ENCODE measurements around the gene ASAP2. TPM values are rescaled to one million over a fixed set of nuclear protein-coding genes. Genes with fewer than 3 reads are reported as not detected.

The ASAP2 gene
- total and polyA plus RNA-seq, 9 of the 15 experiments (the other 6 are each of a cell fraction or from before 2014, with no cell fraction given), result 0.06 to 4.3 (median 3.1) TPM

DNA sequence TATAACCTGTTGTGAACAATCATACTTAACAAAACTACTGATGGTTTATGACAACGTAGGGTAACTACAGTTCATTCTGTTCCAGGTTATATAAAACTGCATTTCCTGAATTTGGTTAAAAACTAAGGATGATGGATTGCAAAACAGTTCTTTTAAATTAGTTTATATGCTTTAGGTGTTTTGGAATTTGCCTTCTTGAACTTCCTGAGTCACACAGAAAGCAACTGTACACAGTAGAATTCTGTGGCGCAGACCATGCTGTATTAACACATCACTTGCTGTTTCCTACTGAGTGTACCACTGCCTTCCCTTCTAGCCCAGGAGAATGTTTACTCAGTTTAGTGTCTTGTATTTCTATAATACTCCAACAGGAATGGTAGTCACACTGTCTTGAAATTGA, 197.3 kb downstream of the ASAP2 start:
- in situ Hi-C loops (cut with MboI), result no loop called here

DNA sequence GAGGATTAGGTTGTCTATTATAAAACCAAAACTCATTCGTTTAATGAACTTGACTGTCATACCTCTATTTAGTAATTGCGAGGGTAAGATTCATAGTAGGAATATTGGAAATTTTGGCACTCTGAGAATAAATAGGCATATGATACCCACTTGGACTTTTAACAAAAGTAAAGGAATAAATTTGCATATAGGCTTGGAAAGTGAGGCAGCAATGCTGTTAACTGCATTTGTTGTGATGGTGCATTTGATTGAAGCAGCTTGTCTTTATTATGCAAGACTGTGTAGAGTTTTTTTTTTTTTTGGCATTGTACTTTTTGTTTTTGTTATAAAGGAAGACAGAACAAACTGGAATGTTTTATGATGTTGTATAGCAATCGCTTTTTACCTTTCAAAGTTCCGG, 197.8 kb downstream of the ASAP2 start:
- Histone ChIP-seq H3K4me3 (no peak overlapping the region), H3K4me1 (replicated peaks in 1 of 2; ENCODE audit: control insufficient read depth in 2 of 2, insufficient read depth in 2 of 2, low read length in 2 of 2) (peaks cover 0 to 9% of the 10 kb centered on the region in 2 experiments; a peak in 2 of 5 replicates), H3K9me3 (replicated peaks; ENCODE audit: control insufficient read depth, insufficient read depth, low read depth, low read length) (no peaks in the 10 kb centered on the region), H3K27me3 (ENCODE audit: control insufficient read depth in 2 of 2, insufficient read depth in 2 of 2, low read length in 2 of 2) (no peaks in the 10 kb centered on the region), H3K27ac (ENCODE audit: extremely low read depth, low read depth, low read length) (no peak overlapping the region), H3K9me1 (ENCODE audit: control insufficient read depth, insufficient read depth, low read length) (peaks cover 3% of the 10 kb centered on the region), H3K4me2 (ENCODE audit: insufficient read depth, low read length) (no peak overlapping the region), H3K36me3 (ENCODE audit: control insufficient read depth, insufficient read depth, low read length) (peaks cover 27% of the 10 kb centered on the region), H2AFZ (ENCODE audit: low read depth, low read length) (no peak overlapping the region), H4K20me1 (replicated peaks; ENCODE audit: control insufficient read depth, insufficient read depth, low read length) (no peaks in the 10 kb centered on the region; the same call in 1 of the 2 replicates), H3K79me2 (ENCODE audit: control insufficient read depth, insufficient read depth, low read length) (no peaks in the 10 kb centered on the region), H3K9ac (ENCODE audit: insufficient read depth in 1 of 2, low read depth in 2 of 2, low read length in 2 of 2) (no peak overlapping the region)
- 58% methylated on average over 4 of the region's 4 CpGs for WGBS (ENCODE audit: insufficient coverage, low coverage, missing lambda C conversion rate)
- ATAC-seq, result no peak
- intact Hi-C loops (cut with micrococcal nuclease) (no loop called here), in situ Hi-C loops (cut with MboI) (no loop called here)
- POLR2A ChIA-PET, result interaction anchor here (0.8 kb wide), 1 partner anchor 15 kb away, joined by 4 read pairs; no protein-coding TSS in a partner anchor
- no TSS peak for BruUV-seq (replicated peaks)
- DNase-seq (ENCODE audit: extremely low read depth in 1 of 4, low spot score in 3 of 4), result no peak
- FAIRE-seq, result no peak
- CTCF ChIA-PET (ENCODE audit: low intra/inter-chr PET ratio), result no interaction called here
- no peak for TF ChIP-seq ZC3H4 (CRISPR knock-in tag; IDR thresholded peaks at IDR 0.05; ENCODE audit: borderline replicate concordance)
- TF ChIP-seq PYGO2 (tag; IDR thresholded peaks at IDR 0.05), result no peak
- TF ChIP-seq, protein P1, sequence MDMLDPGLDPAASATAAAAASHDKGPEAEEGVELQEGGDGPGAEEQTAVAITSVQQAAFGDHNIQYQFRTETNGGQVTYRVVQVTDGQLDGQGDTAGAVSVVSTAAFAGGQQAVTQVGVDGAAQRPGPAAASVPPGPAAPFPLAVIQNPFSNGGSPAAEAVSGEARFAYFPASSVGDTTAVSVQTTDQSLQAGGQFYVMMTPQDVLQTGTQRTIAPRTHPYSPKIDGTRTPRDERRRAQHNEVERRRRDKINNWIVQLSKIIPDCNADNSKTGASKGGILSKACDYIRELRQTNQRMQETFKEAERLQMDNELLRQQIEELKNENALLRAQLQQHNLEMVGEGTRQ (CRISPR knock-in tag; IDR thresholded peaks at IDR 0.05), result no peak
- TF ChIP-seq ZNF121 (CRISPR knock-in tag; conservative IDR thresholded peaks at IDR 0.05), result no peak
- no peak for TF ChIP-seq CEBPG (CRISPR knock-in tag; IDR thresholded peaks at IDR 0.05)
- no peak for TF ChIP-seq CEBPG (tag; conservative IDR thresholded peaks at IDR 0.05 in 1 of 2, IDR thresholded peaks at IDR 0.05 in 1 of 2)
- no peak for TF ChIP-seq NR2F6 (CRISPR knock-in tag; IDR thresholded peaks at IDR 0.05)
- no peak for TF ChIP-seq ZNF384 (IDR thresholded peaks at IDR 0.05; ENCODE audit: low read depth, low read length)
- TF ChIP-seq, protein P2, sequence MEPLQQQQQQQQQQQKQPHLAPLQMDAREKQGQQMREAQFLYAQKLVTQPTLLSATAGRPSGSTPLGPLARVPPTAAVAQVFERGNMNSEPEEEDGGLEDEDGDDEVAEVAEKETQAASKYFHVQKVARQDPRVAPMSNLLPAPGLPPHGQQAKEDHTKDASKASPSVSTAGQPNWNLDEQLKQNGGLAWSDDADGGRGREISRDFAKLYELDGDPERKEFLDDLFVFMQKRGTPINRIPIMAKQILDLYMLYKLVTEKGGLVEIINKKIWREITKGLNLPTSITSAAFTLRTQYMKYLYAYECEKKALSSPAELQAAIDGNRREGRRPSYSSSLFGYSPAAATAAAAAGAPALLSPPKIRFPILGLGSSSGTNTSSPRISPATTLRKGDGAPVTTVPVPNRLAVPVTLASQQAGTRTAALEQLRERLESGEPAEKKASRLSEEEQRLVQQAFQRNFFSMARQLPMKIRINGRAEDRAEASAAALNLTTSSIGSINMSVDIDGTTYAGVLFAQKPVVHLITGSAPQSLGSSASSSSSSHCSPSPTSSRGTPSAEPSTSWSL (CRISPR knock-in tag; IDR thresholded peaks at IDR 0.05; ENCODE audit: borderline replicate concordance), result no peak
- TF ChIP-seq FOXK2 (conservative IDR thresholded peaks at IDR 0.05 in 1 of 2, IDR thresholded peaks at IDR 0.05 in 1 of 2; ENCODE audit: low read depth in 2 of 2), result no peak
- no peak for TF ChIP-seq TBL1XR1 (IDR thresholded peaks at IDR 0.05; ENCODE audit: low read length in 2 of 2)

More for the DNA sequence above, 197.3 kb downstream of the ASAP2 start:
- 59% methylated on average over 2 of the region's 2 CpGs for WGBS (ENCODE audit: insufficient coverage, low coverage, missing lambda C conversion rate)
- CTCF ChIA-PET (ENCODE audit: low intra/inter-chr PET ratio), result no interaction called here
- Histone ChIP-seq H3K4me2 (ENCODE audit: insufficient read depth, low read length) (no peak overlapping the region), H3K9ac (ENCODE audit: insufficient read depth in 1 of 2, low read depth in 2 of 2, low read length in 2 of 2) (no peak overlapping the region), H3K9me3 (replicated peaks; ENCODE audit: control insufficient read depth, insufficient read depth, low read depth, low read length) (no peaks in the 10 kb centered on the region), H3K4me1 (replicated peaks in 1 of 2; ENCODE audit: control insufficient read depth in 2 of 2, insufficient read depth in 2 of 2, low read length in 2 of 2) (peaks cover 0 to 12% of the 10 kb centered on the region in 2 experiments; a peak in 2 of 5 replicates), H3K27me3 (ENCODE audit: control insufficient read depth in 2 of 2, insufficient read depth in 2 of 2, low read length in 2 of 2) (no peaks in the 10 kb centered on the region), H3K36me3 (ENCODE audit: control insufficient read depth, insufficient read depth, low read length) (peaks cover 24% of the 10 kb centered on the region), H3K4me3 (no peak overlapping the region), H3K27ac (ENCODE audit: extremely low read depth, low read depth, low read length) (no peak overlapping the region), H2AFZ (ENCODE audit: low read depth, low read length) (no peak overlapping the region), H3K9me1 (ENCODE audit: control insufficient read depth, insufficient read depth, low read length) (peaks cover 3% of the 10 kb centered on the region), H4K20me1 (replicated peaks; ENCODE audit: control insufficient read depth, insufficient read depth, low read length) (no peaks in the 10 kb centered on the region; the same call in 1 of the 2 replicates), H3K79me2 (ENCODE audit: control insufficient read depth, insufficient read depth, low read length) (no peaks in the 10 kb centered on the region)
- no TSS peak for BruUV-seq (replicated peaks)
- no peak for DNase-seq (ENCODE audit: extremely low read depth in 1 of 4, low spot score in 3 of 4)
- FAIRE-seq, result no peak
- ATAC-seq, result no peak
- POLR2A ChIA-PET, result no interaction called here
- intact Hi-C loops (cut with micrococcal nuclease), result no loop called here
- TF ChIP-seq, protein P3, sequence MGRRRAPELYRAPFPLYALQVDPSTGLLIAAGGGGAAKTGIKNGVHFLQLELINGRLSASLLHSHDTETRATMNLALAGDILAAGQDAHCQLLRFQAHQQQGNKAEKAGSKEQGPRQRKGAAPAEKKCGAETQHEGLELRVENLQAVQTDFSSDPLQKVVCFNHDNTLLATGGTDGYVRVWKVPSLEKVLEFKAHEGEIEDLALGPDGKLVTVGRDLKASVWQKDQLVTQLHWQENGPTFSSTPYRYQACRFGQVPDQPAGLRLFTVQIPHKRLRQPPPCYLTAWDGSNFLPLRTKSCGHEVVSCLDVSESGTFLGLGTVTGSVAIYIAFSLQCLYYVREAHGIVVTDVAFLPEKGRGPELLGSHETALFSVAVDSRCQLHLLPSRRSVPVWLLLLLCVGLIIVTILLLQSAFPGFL (CRISPR knock-in tag; IDR thresholded peaks at IDR 0.05), result no peak
- no peak for TF ChIP-seq GTF2A2 (tag; IDR thresholded peaks at IDR 0.05)
